Heart left ventricle (tissue), 16 donors: ENCODE measurements around the gene NEURL3. TPM values are rescaled to one million over a fixed set of nuclear protein-coding genes. Genes with fewer than 3 reads are reported as not detected.
"Not testable (repeated sequence)": the region's sequence is repeated elsewhere in the genome, so short reads cannot be mapped to it uniquely, and the experiment has no call there.

Source experiments
- ATAC-seq, 4 donors: fragments of 200-7000 bp; cut with Tn5 transposase; one replicate each; pipeline ENCODE4 v1.9.1; 2020 to 2022; ENCODE audit warnings: moderate library complexity in 4 of 4, mild to moderate bottlenecking in 3 of 4, moderate number of reproducible peaks in 1 of 4
- DNase-seq, 5 donors: peaks; one replicate each; pipeline ENCODE4 v3.0.0-alpha.2; 2020
- H3K27ac ChIP-seq, 12 donors: fragments of 200-600 bp; sonication (generic) in 4 of 12; one replicate each; pipeline versions ENCODE4 v1.5.0 to v1.8.0; 2016 to 2022; ENCODE audit warnings: mild to moderate bottlenecking in 2 of 12
- H3K27me3 ChIP-seq, 9 donors: fragments of 200-600 bp; sonication (generic) in 2 of 9; one replicate each; pipeline versions ENCODE4 v1.5.1 to v1.8.0; 2016 to 2022; ENCODE audit warnings: mild to moderate bottlenecking in 3 of 9
- H3K36me3 ChIP-seq, 9 donors: fragments of 200-600 bp; sonication (generic) in 2 of 9; one replicate each; pipeline versions ENCODE4 v1.5.0 to v1.8.0; 2018 to 2022; ENCODE audit warnings: mild to moderate bottlenecking in 2 of 9
- H3K4me1 ChIP-seq, 12 donors: fragments of 200-600 bp; sonication (generic) in 4 of 12; one replicate each; pipeline versions ENCODE4 v1.5.0 to v1.8.0; 2016 to 2022; ENCODE audit warnings: mild to moderate bottlenecking in 3 of 12
- H3K4me3 ChIP-seq, 12 donors: fragments of 200-600 bp; sonication (generic) in 4 of 12; one replicate each; pipeline versions ENCODE4 v1.5.0 to v1.8.0; 2017 to 2022; ENCODE audit warnings: mild to moderate bottlenecking in 9 of 12, moderate library complexity in 4 of 12
- H3K9me3 ChIP-seq, 12 donors: fragments of 200-600 bp; sonication (generic) in 4 of 12; one replicate each; pipeline versions ENCODE4 v1.5.0 to v1.8.0; 2016 to 2022; ENCODE audit warnings: mild to moderate bottlenecking in 1 of 12
- CTCF ChIP-seq, 12 donors: fragments of 200-600 bp; sonication (generic) in 4 of 12; IDR thresholded peaks; one replicate each; pipeline versions ENCODE4 v1.5.0 to v1.8.0; 2018 to 2022; ENCODE audit warnings: antibody characterized with exemption in 12 of 12, mild to moderate bottlenecking in 5 of 12
- POLR2A ChIP-seq, 2 donors: fragments of 450-650 bp; IDR thresholded peaks; one replicate each; pipeline ENCODE4 v1.6.1; 2017; ENCODE audit warnings: antibody characterized with exemption in 2 of 2, mild to moderate bottlenecking in 2 of 2, moderate library complexity in 2 of 2
- WGBS, 4 donors: extraction: QIAGEN DNeasy Blood & Tissue Kit in 2 of 4; methylation state at CpG; one replicate each; pipeline versions ENCODE4 v1.1.5 to v1.1.7; 2013 to 2018; 5-methylcytosine and 5-hydroxymethylcytosine counted together
- intact Hi-C, 10 donors: fragments of 100-400 bp; cut with DNase I; formaldehyde crosslinking; loops; one replicate each; pipeline versions ENCODE4 v1.11.1 to v1.14.2; 2022
- long read RNA-seq, 3 donors: library from polyadenylated mRNA; unstranded; transcript quantifications; one replicate each; pipeline ENCODE4 v2.0.0, GENCODE V29; 2020 to 2021
- polyA plus RNA-seq, 2 donors: library from polyadenylated mRNA; stranded (reverse); fragments of 200-250 nt; gene quantifications; one replicate each; pipeline ENCODE4 v1.2.3, GENCODE V29; 2013
- total RNA-seq, 9 donors: library from RNA; depleted of rRNA in 2 of 9; stranded (reverse); fragments of >200 nt in 2 of 9; fragmentation: NEBNext Ultra II Directional in 3 of 9; extraction: Animal tissue kit (Norgen Biotek cat#: 25700) in 3 of 9; gene quantifications; one replicate each; pipeline versions ENCODE4 v1.1.0 to v1.2.4, GENCODE V29; 2016 to 2023
- donor health status: ischemic (EF 13 %, LVEDD 7.1; RV severe dilation, severe dysfunction).
- donor health status: healthy with polysubstance abuse.
- donor health status: DM: no; HTN: yes; CAD: no.
- donor health status: DM: no; HTN: no; CAD: no.
- donor health status: ischemic (EF 25% LVEDD 6.9; RV normal size, moderate dysfunction).
- donor health status: ischemic (EF 25% LVEDD 5.7; RV mildly dilated, moderate dysfunction).
- donor health status: healthy.
- donor health status: DM: yes; HTN: yes; CAD: no.
- donor health status: ischemic (EF 35%, LVEDD 5.7; RV mildly dilated, moderate dysfunction).
- donor health status: nonischemic (EF 11% LVEDD 7.7; RV severe dilation, severe dysfunction).
- donor health status: DM: yes; HTN: yes; CAD: no.
- donor health status: PGD.
- donor health status: ischemic (EF 29% LVEDD 5.4; RV normal size, mild dysfunction).
- donor health status: nonischemic (EF 23%, LVEDD 6.1; RV moderate dilation, normal function).

NEURL3 gene
- total RNA-seq (under 1 TPM in 2 of 9 donors, not detected in 7; 0.27 to 0.75 TPM), polyA plus RNA-seq (under 1 TPM in 1 of 2 donors, not detected in 1; 0.07 TPM)
- long read RNA-seq, donor 1, result 0 reads
- long read RNA-seq, donor 2, partial matches to known transcripts, result 0 of 1 reads
- long read RNA-seq, donor 2, other reads (novel, unspliced or antisense), result 0 of 1 reads
- long read RNA-seq, donor 3, result 0 reads

GRCh38 chr2:96505231-96505889 is at the start of gene NEURL3:
NEURL3 (minus strand) TSS chr2:96505357; CDS start chr2:96505286, 71 bp downstream.
- Histone ChIP-seq H3K36me3 (no peaks in the 10 kb centered on the region), H3K27ac (no peak within 1 kb of the TSS), H3K27me3 (peaks cover 0 to 8% (median 5%) of the 10 kb centered on the region in 9 donors), H3K4me3 (no peak within 1 kb of the TSS), H3K4me1 (peaks cover 0 to 42% (median 24%) of the 10 kb centered on the region in 12 donors), H3K9me3 (no peaks in the 10 kb centered on the region)
- ATAC-seq, result no peak
- WGBS, 4 donors, result 60 to 71% (median 64%) methylated on average over 8 to 9 of the region's 9 CpGs
- intact Hi-C loops, result loop anchor here (5.0 to 10.0 kb wide), 8 partner anchors 33 to 371 kb away; partner anchors contain the start of genes ASTL (in 7 of the 10), SNRNP200 (in 3 of the 10) and NCAPH (in 1 of the 10)
- DNase-seq, result no peak
- TF ChIP-seq CTCF (IDR thresholded peaks at IDR 0.05) (no peak), POLR2A (IDR thresholded peaks at IDR 0.05) (no peak)

GRCh38 chr2:96554293-96555145 is 49.4 kb upstream of the NEURL3 start:
- Histone ChIP-seq H3K9me3 (no peaks in the 10 kb centered on the region), H3K27me3 (no peaks in the 10 kb centered on the region), H3K4me3 (peak overlapping the region in 4 of 12 donors; percentile 10 to 35 (median 26)), H3K27ac (peak overlapping the region in 1 of 12 donors; percentile 38), H3K36me3 (peaks cover 0 to 41% (median 33%) of the 10 kb centered on the region in 9 donors), H3K4me1 (peaks cover 0 to 15% (median 9%) of the 10 kb centered on the region in 12 donors)
- intact Hi-C loops, result loop anchor here in 4 of 10 donors (2.0 to 5.0 kb wide), 4 partner anchors 38 to 46 kb away; no protein-coding TSS in a partner anchor
- DNase-seq, result peak; percentile 72 to 87 (median 76)
- WGBS, 4 donors, result 36 to 59% (median 44%) methylated on average over 19 to 35 of the region's 35 CpGs
- TF ChIP-seq POLR2A (IDR thresholded peaks at IDR 0.05) (no peak), CTCF (IDR thresholded peaks at IDR 0.05) (peak; percentile 91 to 100 (median 96))
- ATAC-seq, result peak; percentile 59 to 74 (median 72)

- DNase-seq, H3K27me3 ChIP-seq, ATAC-seq, H3K9me3 ChIP-seq: not testable (repeated sequence)
- Histone ChIP-seq H3K4me3 (peak overlapping the region in 4 of 12 donors; percentile 10 to 35 (median 26)), H3K27ac (peak overlapping the region in 1 of 12 donors; percentile 38), H3K36me3 (peaks cover 0 to 47% (median 39%) of the 10 kb centered on the region in 9 donors), H3K4me1 (peaks cover 0 to 21% (median 9%) of the 10 kb centered on the region in 12 donors)
- intact Hi-C loops, result loop anchor here in 4 of 10 donors (2.0 to 5.0 kb wide), 4 partner anchors 37 to 45 kb away; no protein-coding TSS in a partner anchor
- 41 to 62% (median 50%) methylated on average over 9 of the region's 9 CpGs for WGBS, 4 donors
Observed at GRCh38 chr2:96553957-96554292, 48.8 kb upstream of the NEURL3 start.

GRCh38 chr2:96553176-96553956 is 48.2 kb upstream of the NEURL3 start:
- Histone ChIP-seq H3K9me3 (no peaks in the 10 kb centered on the region), H3K27me3 (no peaks in the 10 kb centered on the region), H3K36me3 (peaks cover 2 to 53% (median 45%) of the 10 kb centered on the region in 9 donors), H3K4me1 (peaks cover 0 to 22% (median 9%) of the 10 kb centered on the region in 12 donors), H3K27ac (no peak overlapping the region), H3K4me3 (no peak overlapping the region)
- peak in 3 of 4 donors; percentile 5 to 6 (median 6) for ATAC-seq
- TF ChIP-seq CTCF (IDR thresholded peaks at IDR 0.05), result no peak
- 85 to 91% (median 86%) methylated on average over 15 to 16 of the region's 16 CpGs for WGBS, 4 donors
- DNase-seq, result no peak
- intact Hi-C loops, result loop anchor here in 1 of 10 donors (5.0 kb wide), 1 partner anchor 41 kb away; no protein-coding TSS in a partner anchor
